HAP-1 (cell line): ENCODE data around the gene TBC1D10B.
"Not testable (repeated sequence)": the region's sequence is repeated elsewhere in the genome, so short reads cannot be mapped to it uniquely, and the experiment has no call there.

Experiments
- DNase-seq, 2 experiments: peaks; one replicate each; pipeline ENCODE4 v3.0.0-alpha.2; 2016 to 2020; ENCODE audit warnings: low spot score in 2 of 2
- H3K27me3 ChIP-seq: fragments of 250-450 bp; sonication (Bioruptor Pico); 2 replicates; pipeline ENCODE4 v1.5.1; 2020; ENCODE audit warnings: low read depth, mild to moderate bottlenecking, moderate library complexity
- H3K36me3 ChIP-seq: fragments of 250-450 bp; sonication (Bioruptor Pico); replicated peaks from 2 replicates; pipeline ENCODE4 v1.5.1; 2020; ENCODE audit warnings: mild to moderate bottlenecking
- H3K4me1 ChIP-seq: fragments of 250-450 bp; sonication (Bioruptor Pico); 2 replicates; pipeline ENCODE4 v1.5.1; 2020; ENCODE audit warnings: mild to moderate bottlenecking
- H3K4me3 ChIP-seq: fragments of 250-450 bp; sonication (Bioruptor Pico); 2 replicates; pipeline ENCODE4 v1.5.1; 2020; ENCODE audit warnings: mild to moderate bottlenecking, moderate library complexity
- H3K9me3 ChIP-seq: fragments of 250-450 bp; sonication (Bioruptor Pico); 2 replicates; pipeline ENCODE4 v1.5.1; 2020; ENCODE audit warnings: mild to moderate bottlenecking, moderate library complexity
- in situ Hi-C: fragments of 300-500 bp; cut with MboI; formaldehyde crosslinking; loops from 3 replicates; pipeline ENCODE4 v1.14.3; 2020; ENCODE audit warnings: low sequenced_read_pairs, inconsistent platforms, mixed read lengths

TBC1D10B gene

DNA sequence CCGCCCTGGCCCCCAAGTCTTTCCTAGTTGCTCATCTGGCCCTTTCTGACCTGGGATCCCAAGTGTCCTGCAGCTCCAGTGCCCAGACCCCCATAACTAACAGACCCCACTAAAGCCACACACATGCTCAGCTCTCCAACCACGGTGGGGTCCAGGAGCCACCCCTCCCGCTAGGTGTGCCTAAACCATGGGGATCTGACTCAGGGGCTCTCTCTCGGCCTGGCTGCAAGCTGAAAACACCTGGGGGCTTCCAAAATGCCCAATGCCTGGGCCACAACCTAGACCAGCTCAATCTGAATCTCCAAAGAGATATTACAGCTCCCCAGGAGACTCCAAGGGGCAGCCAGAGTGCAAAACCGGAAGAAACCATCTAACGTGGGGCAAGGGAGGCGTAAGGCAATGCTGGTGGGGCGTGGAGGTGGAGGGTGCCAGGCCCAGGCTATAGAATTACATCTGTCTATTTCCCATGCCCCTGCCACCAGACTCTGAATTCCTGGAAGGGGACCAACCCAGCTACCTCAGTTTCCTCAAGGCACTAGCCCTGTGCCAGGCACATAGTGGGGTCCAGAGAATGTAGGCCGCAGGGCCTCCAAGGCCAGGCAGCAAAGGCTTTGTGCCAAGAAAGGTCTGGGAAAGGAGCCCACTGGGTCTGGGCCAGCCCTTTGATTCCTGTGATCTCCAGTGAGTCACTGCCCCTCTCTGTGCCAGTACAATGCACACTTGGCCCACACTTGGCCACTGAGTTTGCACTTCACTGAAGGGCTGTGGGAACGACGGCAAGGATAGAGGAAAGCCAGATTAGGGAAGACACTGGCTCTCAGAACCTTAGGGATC, 18.5 kb downstream of the TBC1D10B start:
- in situ Hi-C loops: no loop called here
- peaks cover 12% of the 10 kb centered on the region for H3K4me1 ChIP-seq
- H3K4me3 ChIP-seq: no peak overlapping the region
- H3K9me3 ChIP-seq: no peaks in the 10 kb centered on the region
- DNase-seq: no peak
- no peaks in the 10 kb centered on the region for H3K27me3 ChIP-seq
- peaks cover 39% of the 10 kb centered on the region for H3K36me3 ChIP-seq

DNA sequence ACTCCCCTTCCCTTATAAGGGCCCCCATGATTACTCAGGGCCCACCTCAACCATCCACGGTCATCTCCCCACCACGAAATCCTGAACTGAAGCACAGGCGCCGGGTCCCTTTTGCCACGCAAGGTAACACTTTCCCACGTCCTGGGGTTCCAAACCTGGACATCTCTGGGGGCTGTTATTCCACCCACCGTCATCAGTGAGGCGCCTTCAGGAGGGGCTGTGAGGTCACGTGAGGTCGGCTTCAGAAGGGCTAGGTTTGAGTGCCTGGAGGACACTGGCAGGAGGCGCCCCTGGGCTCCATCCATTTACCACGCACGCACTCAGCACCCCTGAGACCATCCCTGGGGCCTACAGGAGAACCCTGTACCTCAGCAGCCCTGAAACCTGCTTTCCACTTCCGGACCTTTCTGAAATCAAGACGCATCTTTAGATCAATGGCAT, 19.3 kb downstream of the TBC1D10B start:
- in situ Hi-C loops: no loop called here
- Histone ChIP-seq H3K4me1 (peaks cover 8% of the 10 kb centered on the region), H3K36me3 (peaks cover 39% of the 10 kb centered on the region)

DNA sequence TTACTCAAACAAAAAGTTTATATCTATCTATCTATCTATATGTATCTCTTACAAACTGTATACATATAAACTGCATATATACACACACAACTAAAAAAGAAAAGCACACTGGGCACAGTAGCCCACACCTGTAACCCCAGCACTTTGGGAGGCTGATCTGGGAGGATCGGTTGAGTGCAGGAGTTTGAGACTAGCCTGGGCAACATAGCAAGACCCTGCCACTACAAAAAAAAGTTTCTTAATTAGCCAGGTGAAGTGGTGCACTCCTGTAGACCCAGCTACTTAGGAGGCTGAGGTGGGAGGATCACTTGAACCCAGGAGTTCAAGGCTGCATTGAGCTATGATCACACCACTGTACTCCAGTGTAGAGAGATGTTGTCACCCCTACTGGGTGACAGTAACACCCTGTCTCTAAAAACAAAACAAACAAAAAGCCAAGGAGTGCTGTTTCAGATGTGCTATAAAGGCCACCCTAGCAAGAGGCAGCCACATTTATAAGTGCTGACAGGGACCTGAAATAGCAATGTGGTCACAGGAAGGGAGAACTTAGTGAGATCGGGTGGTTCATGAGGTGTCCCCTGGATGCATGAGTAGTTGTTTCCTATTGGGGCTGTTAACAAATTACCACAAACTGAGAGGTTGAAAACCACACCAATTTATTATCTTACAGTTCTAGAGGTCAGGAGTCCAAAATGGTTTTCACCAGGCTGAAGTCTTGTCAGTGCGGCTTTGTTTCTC, 20.0 kb downstream of the TBC1D10B start:
- peaks cover 5% of the 10 kb centered on the region for H3K4me1 ChIP-seq
- no peak overlapping the region for H3K4me3 ChIP-seq
- H3K9me3 ChIP-seq: no peaks in the 10 kb centered on the region
- no peak for DNase-seq
- H3K27me3 ChIP-seq: no peaks in the 10 kb centered on the region
- peaks cover 39% of the 10 kb centered on the region for H3K36me3 ChIP-seq
- in situ Hi-C loops: no loop called here

More for the DNA sequence above, 19.3 kb downstream of the TBC1D10B start:
- DNase-seq: no peak
- Histone ChIP-seq H3K9me3 (no peaks in the 10 kb centered on the region), H3K4me3 (no peak overlapping the region), H3K27me3 (no peaks in the 10 kb centered on the region)

DNA sequence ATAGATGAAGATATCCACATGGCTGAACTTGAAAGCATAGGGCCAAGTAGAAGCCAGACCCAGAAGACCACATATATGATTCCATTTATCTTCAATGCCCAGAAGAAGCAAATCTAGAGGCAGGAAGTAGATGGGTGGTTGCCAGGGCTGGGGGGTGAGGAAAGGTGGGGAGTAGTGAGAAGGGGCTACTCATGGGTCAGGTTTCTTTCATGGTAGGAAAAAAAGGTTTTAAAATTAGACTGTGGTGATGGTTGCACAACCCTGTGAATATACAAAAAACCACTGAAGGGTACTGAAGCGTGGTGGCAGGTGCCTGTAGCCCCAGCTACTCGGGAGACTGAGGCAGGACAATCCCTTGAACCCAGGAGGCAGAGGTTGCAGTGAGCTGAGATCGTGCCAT, 20.6 kb downstream of the TBC1D10B start:
- no peak for DNase-seq
- no peak overlapping the region for H3K4me3 ChIP-seq
- peaks cover 39% of the 10 kb centered on the region for H3K36me3 ChIP-seq
- in situ Hi-C loops: no loop called here
- H3K9me3 ChIP-seq: no peaks in the 10 kb centered on the region
- H3K27me3 ChIP-seq: no peaks in the 10 kb centered on the region
- H3K4me1 ChIP-seq: peaks cover 5% of the 10 kb centered on the region

DNA sequence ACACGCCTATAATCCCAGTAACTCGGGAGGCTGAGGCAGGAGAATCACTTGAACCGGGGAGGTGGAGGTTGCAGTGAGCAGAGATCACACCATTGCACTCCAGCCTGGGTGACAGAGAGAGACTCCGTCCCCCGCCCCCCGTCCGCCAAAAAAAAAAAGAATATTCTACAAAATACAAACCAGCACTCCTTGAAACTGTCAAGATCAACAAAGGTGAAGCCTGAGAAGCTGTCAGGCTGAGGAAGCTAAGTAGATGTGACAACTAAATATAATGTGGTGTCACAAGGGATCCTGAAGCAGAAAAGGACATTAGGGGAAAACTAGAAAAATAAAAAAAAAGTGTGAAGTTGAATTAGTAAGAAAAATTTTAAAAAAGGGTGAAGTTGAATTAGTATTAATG, 21.4 kb downstream of the TBC1D10B start:
- in situ Hi-C loops: no loop called here
- peaks cover 1% of the 10 kb centered on the region for H3K4me1 ChIP-seq

GRCh38 chr16:30348113-30348512, 22.2 kb downstream of the TBC1D10B start:
- no peaks in the 10 kb centered on the region for H3K9me3 ChIP-seq
- DNase-seq: no peak
- no peaks in the 10 kb centered on the region for H3K4me1 ChIP-seq
- no peaks in the 10 kb centered on the region for H3K27me3 ChIP-seq
- peaks cover 30% of the 10 kb centered on the region for H3K36me3 ChIP-seq
- in situ Hi-C loops: no loop called here
- H3K4me3 ChIP-seq: no peak overlapping the region

More for the DNA sequence above, 21.4 kb downstream of the TBC1D10B start:
- Histone ChIP-seq H3K9me3 (no peaks in the 10 kb centered on the region), H3K27me3 (no peaks in the 10 kb centered on the region), H3K36me3 (peaks cover 38% of the 10 kb centered on the region), H3K4me3 (no peak overlapping the region)
- no peak for DNase-seq

DNA sequence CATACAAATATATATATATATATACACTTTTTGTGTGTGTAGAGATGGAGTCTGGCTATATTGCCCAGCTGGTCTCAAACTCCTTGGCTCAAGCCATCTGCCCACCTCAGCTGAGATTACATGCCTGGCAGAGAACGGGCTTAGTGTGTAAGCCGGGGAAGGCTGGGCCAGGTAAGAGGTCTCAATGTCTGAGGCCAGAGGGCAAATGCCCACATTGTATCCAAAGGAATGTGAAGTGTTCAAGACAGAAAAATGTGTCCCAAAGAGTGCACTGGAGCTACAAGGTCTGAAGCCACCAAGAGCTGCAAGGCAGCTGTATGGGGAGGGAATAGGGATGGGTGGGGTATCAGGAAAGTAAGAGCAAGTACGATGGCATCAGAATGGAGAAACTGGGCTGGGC, 24.0 kb downstream of the TBC1D10B start:
- Histone ChIP-seq H3K9me3 (no peaks in the 10 kb centered on the region), H3K4me3 (no peak overlapping the region), H3K27me3 (no peaks in the 10 kb centered on the region), H3K36me3 (peaks cover 12% of the 10 kb centered on the region), H3K4me1 (no peaks in the 10 kb centered on the region)
- in situ Hi-C loops: no loop called here
- no peak for DNase-seq

DNA sequence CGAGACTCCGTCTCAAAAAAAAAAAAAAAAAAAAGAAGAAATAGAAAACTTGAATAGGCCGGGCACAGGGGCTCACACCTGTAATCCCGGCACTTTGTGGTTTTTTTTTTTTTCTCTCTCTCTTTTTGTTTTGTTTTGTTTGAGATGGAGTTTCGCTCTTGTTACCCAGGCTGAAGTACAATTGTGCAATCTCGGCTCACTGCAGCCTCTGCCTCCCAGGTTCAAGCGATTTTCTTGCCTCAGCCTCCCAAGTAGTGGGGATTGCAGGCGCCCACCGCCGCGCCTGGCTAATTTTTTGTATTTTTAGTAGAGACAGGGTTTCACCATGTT, 26.8 kb downstream of the TBC1D10B start:
- H3K4me1 ChIP-seq, in situ Hi-C loops, H3K4me3 ChIP-seq, H3K36me3 ChIP-seq, H3K27me3 ChIP-seq, DNase-seq, H3K9me3 ChIP-seq: not testable (repeated sequence)

DNA sequence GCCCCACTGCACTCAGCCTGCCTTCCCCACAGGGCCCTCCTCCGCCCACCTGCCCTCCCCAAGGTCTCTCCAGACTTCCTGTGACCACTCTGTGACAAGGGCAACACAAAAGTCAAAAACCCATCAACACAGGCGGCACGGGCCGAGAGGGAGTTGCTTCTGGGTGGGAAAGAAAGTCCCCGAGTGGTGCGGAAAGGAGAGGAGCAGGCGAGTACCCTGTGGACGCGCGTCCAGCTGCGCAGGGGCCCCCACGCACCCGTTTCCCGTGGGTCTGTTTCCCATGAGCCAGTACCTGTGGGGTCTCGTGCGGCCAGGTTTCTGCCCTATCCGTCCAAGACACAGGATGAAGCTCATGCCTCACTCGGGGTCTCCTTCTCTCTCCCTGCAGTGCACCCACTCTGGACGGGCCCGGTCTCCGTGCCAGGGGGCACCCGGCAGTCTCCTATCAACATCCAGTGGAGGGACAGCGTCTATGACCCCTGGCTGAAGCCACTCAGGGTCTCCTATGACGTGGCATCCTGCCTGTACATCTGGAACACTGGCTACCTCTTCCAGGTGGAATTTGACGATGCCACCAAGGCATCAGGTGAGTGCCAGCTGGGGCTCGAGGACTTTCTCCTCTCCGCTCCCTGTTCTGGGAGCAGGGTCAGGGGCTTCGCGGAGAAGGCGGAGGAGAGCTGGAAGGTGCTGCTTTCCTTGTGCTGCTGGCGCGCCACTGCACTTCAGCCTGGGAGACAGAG, 27.4 kb downstream of the TBC1D10B start:
- no peak for DNase-seq
- Histone ChIP-seq H3K4me3 (no peak overlapping the region), H3K36me3 (no peaks in the 10 kb centered on the region), H3K9me3 (no peaks in the 10 kb centered on the region), H3K27me3 (no peaks in the 10 kb centered on the region), H3K4me1 (no peaks in the 10 kb centered on the region)
- in situ Hi-C loops: no loop called here

DNA sequence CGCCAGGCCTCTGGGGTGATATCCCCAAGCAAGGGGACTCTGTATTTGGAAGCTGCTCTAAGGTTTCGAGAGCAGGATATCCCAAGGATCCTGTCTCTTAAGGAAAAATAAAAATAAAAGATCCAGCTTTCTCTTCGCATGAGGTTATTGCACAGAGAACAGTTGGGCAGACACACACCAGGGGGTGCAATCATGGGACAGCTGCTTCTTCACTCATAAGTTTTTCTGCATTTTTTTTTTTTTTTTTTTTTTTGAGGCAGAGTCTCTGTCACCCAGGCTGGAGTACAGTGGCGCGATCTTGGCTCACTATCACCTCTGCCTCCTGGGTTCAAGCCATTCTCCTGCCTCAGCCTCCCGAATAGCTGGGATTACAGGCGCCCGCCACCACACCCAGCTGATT, 28.3 kb downstream of the TBC1D10B start:
- H3K4me3 ChIP-seq, DNase-seq, H3K36me3 ChIP-seq, H3K27me3 ChIP-seq, H3K4me1 ChIP-seq, in situ Hi-C loops, H3K9me3 ChIP-seq: not testable (repeated sequence)

DNA sequence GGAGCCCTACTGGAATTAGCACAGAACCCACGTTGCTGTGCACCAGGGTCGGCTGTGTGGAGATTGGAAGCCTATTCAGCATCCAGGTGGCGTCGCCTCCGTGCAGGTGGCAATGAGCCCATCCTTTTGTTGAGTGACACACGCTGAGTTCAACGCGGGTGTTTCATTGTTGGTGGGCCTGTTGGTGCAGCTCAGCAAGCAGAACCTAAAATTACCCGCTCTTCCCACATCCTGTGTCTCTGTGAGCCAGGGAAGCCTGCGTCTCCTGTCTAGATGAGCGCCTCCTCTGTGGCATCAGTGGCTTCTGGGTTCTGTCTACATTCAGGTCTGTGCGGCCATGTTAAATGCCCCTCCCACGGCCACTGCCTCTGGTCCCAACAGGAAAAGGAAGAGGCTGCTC, 29.7 kb downstream of the TBC1D10B start:
- H3K4me1 ChIP-seq: no peaks in the 10 kb centered on the region
- in situ Hi-C loops: no loop called here
- no peaks in the 10 kb centered on the region for H3K9me3 ChIP-seq
- H3K36me3 ChIP-seq: no peaks in the 10 kb centered on the region
- no peak overlapping the region for H3K4me3 ChIP-seq
- no peak for DNase-seq
- H3K27me3 ChIP-seq: no peaks in the 10 kb centered on the region

- H3K4me3 ChIP-seq, H3K9me3 ChIP-seq, H3K36me3 ChIP-seq, H3K27me3 ChIP-seq, DNase-seq, in situ Hi-C loops, H3K4me1 ChIP-seq: not testable (repeated sequence)
Measured at GRCh38 chr16:30338715-30339114, 31.6 kb downstream of the TBC1D10B start.

DNA sequence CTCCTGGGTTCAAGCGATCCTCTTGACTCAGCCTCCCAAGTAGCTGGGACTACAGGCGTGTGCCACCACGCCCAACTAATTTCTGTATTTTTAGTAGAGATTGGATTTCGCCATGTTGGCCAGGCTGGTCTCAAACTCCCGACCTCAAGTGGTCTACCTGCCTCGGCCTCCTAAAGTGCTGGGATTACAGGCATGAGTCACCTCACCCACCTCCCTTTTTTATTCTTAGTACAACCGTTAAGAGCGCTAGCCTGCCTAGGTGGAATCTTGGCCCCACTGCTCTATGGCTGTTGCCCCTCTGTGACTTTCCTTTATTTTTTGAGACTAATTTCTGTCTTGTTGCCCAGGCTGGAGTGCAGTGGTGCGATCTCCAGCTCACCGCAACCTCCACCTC, 32.3 kb downstream of the TBC1D10B start:
- DNase-seq, H3K4me3 ChIP-seq, H3K9me3 ChIP-seq, H3K36me3 ChIP-seq, in situ Hi-C loops, H3K27me3 ChIP-seq, H3K4me1 ChIP-seq: not testable (repeated sequence)
